Inferior parietal cortex (tissue), 1 donor: Measurements from ENCODE around the gene FAM120AOS.

ENCODE experiments used
- DNase-seq: peaks from one replicate; pipeline ENCODE4 v3.0.0-alpha.2; 2016; ENCODE audit errors: extremely low spot score

FAM120AOS gene

GRCh38 chr9:93453047-93453914, at the start of gene FAM120AOS:
Gene FAM120AOS, minus strand, starts transcription at chr9:93453581. Its CDS starts 872 bp downstream, at chr9:93452709.
- DNase-seq = peak; percentile 97

GRCh38 chr9:93501406-93501805, 48.0 kb upstream of the FAM120AOS start:
- DNase-seq = no peak

GRCh38 chr9:93500571-93501298, 47.4 kb upstream of the FAM120AOS start:
- no peak for DNase-seq

GRCh38 chr9:93496285-93496684, 42.9 kb upstream of the FAM120AOS start:
- DNase-seq = no peak

- DNase-seq = no peak
Measured at GRCh38 chr9:93493949-93494348, 40.6 kb upstream of the FAM120AOS start.

- no peak for DNase-seq
Measured at GRCh38 chr9:93492327-93492726, 38.9 kb upstream of the FAM120AOS start.

- no peak for DNase-seq
Measured at GRCh38 chr9:93491593-93492232, 38.3 kb upstream of the FAM120AOS start.

- DNase-seq = peak; percentile 34
Measured at GRCh38 chr9:93488244-93488643, 34.9 kb upstream of the FAM120AOS start.

GRCh38 chr9:93486268-93486667, 32.9 kb upstream of the FAM120AOS start:
- DNase-seq = no peak

- DNase-seq = no peak
Measured at GRCh38 chr9:93483497-93483896, 30.1 kb upstream of the FAM120AOS start.

GRCh38 chr9:93480728-93481324, 27.4 kb upstream of the FAM120AOS start:
- no peak for DNase-seq

GRCh38 chr9:93480262-93480661, 26.9 kb upstream of the FAM120AOS start:
- DNase-seq = no peak

- no peak for DNase-seq
Measured at GRCh38 chr9:93479726-93480125, 26.3 kb upstream of the FAM120AOS start.

GRCh38 chr9:93477397-93477796, 24.0 kb upstream of the FAM120AOS start:
- no peak for DNase-seq

- DNase-seq = no peak
Measured at GRCh38 chr9:93476924-93477323, 23.5 kb upstream of the FAM120AOS start.

- DNase-seq = no peak
Measured at GRCh38 chr9:93475856-93476255, 22.5 kb upstream of the FAM120AOS start.

GRCh38 chr9:93475108-93475507, 21.7 kb upstream of the FAM120AOS start:
- no peak for DNase-seq

- DNase-seq = no peak
Measured at GRCh38 chr9:93473411-93473810, 20.0 kb upstream of the FAM120AOS start.

- DNase-seq = no peak
Measured at GRCh38 chr9:93471124-93471523, 17.7 kb upstream of the FAM120AOS start.

- no peak for DNase-seq
Measured at GRCh38 chr9:93470391-93470790, 17.0 kb upstream of the FAM120AOS start.

- DNase-seq = no peak
Measured at GRCh38 chr9:93468763-93469456, 15.5 kb upstream of the FAM120AOS start.
